ENCODE data around the gene EYA2. TPM values are rescaled to one million over a fixed set of nuclear protein-coding genes. Genes with fewer than 3 reads are reported as not detected.

EYA2 gene
- total RNA-seq, 1 donor from 2014 or later: 15.4 TPM

DNA sequence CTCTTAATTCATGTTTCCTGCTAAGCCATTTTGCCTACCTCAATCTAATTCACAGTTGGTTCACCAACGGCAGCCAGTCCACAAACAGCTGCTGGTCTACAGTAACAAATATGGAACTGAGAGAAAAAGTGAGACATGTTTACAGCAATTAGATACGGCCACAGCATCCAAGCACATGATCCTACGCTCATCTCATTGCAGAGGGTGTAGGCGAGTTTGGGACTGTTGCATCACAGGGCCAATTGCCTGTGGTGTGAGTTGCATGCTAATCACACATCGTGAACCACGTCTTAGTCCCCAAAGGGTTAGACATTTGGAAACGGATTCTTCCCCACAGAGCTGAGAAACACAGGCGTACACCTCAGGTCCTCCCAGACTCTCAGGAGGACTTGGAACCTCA lies 166.9 kb downstream of the EYA2 start:
- Histone ChIP-seq H3K27ac (no peak overlapping the region), H3K36me3 (no peaks in the 10 kb centered on the region), H3K9me3 (no peaks in the 10 kb centered on the region), H3K4me3 (no peak overlapping the region), H3K27me3 (no peaks in the 10 kb centered on the region), H3K4me1 (no peaks in the 10 kb centered on the region)
- intact Hi-C loops (cut with DNase I): no loop called here
- DNase-seq (ENCODE audit: low spot score in 2 of 2): peak in 1 of 2 donors; percentile 13
- TF ChIP-seq, protein P1, sequence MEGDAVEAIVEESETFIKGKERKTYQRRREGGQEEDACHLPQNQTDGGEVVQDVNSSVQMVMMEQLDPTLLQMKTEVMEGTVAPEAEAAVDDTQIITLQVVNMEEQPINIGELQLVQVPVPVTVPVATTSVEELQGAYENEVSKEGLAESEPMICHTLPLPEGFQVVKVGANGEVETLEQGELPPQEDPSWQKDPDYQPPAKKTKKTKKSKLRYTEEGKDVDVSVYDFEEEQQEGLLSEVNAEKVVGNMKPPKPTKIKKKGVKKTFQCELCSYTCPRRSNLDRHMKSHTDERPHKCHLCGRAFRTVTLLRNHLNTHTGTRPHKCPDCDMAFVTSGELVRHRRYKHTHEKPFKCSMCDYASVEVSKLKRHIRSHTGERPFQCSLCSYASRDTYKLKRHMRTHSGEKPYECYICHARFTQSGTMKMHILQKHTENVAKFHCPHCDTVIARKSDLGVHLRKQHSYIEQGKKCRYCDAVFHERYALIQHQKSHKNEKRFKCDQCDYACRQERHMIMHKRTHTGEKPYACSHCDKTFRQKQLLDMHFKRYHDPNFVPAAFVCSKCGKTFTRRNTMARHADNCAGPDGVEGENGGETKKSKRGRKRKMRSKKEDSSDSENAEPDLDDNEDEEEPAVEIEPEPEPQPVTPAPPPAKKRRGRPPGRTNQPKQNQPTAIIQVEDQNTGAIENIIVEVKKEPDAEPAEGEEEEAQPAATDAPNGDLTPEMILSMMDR (IDR thresholded peaks at IDR 0.05): no peak

DNA sequence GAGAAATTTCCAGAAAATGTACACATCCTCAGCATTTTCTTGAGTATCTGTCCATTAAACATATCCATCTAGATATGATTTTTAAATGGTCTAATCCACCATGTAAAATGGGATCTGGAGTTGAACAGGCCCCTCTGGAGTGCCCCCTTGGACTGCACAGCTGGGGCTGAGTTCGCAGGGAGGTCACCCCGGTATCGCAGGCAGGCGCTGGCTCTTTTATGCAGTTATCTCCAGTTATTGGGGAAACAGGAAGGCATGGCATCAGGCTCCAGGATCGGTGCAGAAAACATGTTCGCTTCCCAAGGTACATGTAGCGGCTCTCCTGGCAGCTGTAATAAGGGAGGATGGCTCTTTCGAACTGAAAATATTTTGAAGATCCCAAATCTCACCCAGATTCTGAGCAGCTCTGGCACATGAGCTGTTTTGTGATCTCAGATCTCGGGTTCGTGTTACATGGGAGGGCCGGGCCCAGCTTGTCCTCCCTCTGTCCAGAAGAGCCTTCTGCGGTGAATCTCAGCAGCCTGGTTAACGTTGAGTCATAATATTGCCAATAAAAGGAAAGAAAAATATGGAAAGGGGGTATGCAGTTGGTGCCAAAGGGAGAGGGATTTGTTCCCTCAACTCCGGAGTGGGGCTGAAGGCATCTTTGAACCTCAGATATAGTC lies 167.7 kb downstream of the EYA2 start:
- no peaks in the 10 kb centered on the region for H3K36me3 ChIP-seq
- no peak overlapping the region for H3K4me3 ChIP-seq
- TF ChIP-seq, protein P1 (IDR thresholded peaks at IDR 0.05): no peak
- peaks cover 6% of the 10 kb centered on the region in 2 donors for H3K9me3 ChIP-seq
- intact Hi-C loops (cut with DNase I): no loop called here
- no peak for DNase-seq (ENCODE audit: low spot score in 2 of 2)
- no peaks in the 10 kb centered on the region for H3K4me1 ChIP-seq
- no peaks in the 10 kb centered on the region for H3K27me3 ChIP-seq
- H3K27ac ChIP-seq: no peak overlapping the region

DNA sequence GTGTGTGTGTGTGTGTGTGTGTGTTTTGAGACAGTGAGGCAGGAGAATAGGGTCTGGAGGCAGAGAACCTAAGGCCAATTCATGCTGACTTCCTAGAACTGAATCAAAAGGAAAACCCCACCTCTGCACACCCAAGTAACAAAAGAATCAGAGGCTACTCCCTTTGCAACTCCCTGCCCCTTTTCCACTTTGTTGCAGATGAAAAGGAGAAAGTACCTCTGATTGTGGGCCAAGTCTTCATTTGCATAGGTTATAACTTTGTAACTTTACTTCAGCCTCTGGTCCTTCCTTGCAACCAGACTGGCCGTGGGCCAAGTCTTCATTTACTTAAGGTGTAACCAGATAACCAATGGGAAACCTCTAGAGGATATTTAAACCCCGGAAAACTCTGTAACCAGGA lies 168.8 kb downstream of the EYA2 start:
- peak in 1 of 2 donors; percentile 50 for DNase-seq (ENCODE audit: low spot score in 2 of 2)
- Histone ChIP-seq H3K4me1 (no peaks in the 10 kb centered on the region), H3K9me3 (peaks cover 12 to 16% of the 10 kb centered on the region in 2 donors), H3K36me3 (no peaks in the 10 kb centered on the region), H3K4me3 (no peak overlapping the region), H3K27ac (no peak overlapping the region), H3K27me3 (no peaks in the 10 kb centered on the region)
- TF ChIP-seq, protein P1 (IDR thresholded peaks at IDR 0.05): no peak
- intact Hi-C loops (cut with DNase I): no loop called here

DNA sequence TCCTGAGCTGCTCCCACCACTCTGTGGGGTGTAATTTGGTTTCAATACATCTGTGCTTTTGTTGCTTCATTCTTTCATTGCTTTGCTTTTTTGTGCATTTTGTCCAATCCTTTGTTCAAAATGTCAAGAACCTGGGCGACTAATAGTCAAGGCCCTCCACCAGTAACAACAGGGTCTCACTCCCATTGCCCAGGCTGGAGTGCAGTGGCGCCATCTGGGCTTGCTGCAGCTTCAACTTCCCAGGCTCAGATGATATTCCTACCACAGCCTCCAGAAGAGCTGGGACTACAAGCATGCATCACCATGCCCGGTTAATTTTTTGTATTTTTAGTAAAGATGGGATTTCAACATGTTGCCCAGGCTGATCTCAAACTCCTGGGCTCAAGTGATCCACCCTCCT lies 169.2 kb downstream of the EYA2 start:
- Histone ChIP-seq H3K4me1 (no peaks in the 10 kb centered on the region), H3K9me3 (peaks cover 14 to 20% of the 10 kb centered on the region in 2 donors), H3K27me3 (no peaks in the 10 kb centered on the region), H3K4me3 (no peak overlapping the region), H3K36me3 (no peaks in the 10 kb centered on the region), H3K27ac (no peak overlapping the region)
- intact Hi-C loops (cut with DNase I): no loop called here
- peak in 1 of 2 donors; percentile 37 for DNase-seq (ENCODE audit: low spot score in 2 of 2)
- TF ChIP-seq, protein P1 (IDR thresholded peaks at IDR 0.05): no peak

DNA sequence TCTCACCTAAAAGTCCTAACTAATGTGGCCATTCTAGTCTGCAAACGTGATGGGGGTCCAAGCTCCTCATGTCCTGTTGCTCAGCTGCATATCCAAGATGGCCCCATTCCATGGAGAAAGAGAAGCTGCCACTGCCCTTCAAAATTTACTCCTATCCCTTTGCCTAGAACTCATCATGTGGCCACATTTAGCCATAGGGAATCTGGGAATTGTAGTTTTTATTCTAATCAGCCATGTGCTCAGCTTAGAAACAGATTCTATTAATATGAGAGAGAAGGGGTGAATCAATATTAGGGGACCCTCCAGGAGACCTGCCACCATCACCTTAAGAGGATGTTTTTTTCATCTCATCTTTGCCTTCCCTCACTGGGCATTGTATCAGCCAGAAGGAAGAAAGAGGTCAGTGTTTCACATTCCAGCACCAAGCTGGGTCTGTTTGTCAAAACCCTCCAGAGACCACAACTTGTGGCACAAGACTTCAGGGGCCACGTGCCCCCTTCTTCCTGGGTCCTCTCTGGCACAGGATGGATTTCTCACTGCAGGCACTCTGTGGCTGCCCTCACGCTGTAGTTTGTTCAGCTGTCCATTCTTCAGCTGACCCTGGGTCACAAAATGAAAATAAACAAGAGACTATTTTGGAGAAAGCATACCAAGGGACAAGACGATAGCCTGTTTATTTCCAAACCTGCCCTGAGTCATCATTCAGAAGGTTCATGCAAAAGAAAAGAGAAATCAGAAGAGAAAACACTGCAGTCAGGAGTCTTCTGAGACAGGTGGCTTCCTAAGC lies 172.0 kb downstream of the EYA2 start:
- H3K9me3 ChIP-seq: peaks cover 14 to 24% of the 10 kb centered on the region in 2 donors
- H3K4me1 ChIP-seq: no peaks in the 10 kb centered on the region
- H3K27me3 ChIP-seq: no peaks in the 10 kb centered on the region
- TF ChIP-seq, protein P1 (IDR thresholded peaks at IDR 0.05): no peak
- H3K36me3 ChIP-seq: no peaks in the 10 kb centered on the region
- no peak for DNase-seq (ENCODE audit: low spot score in 2 of 2)
- no peak overlapping the region for H3K4me3 ChIP-seq
- no peak overlapping the region for H3K27ac ChIP-seq
- intact Hi-C loops (cut with DNase I): no loop called here
